Erythroblast (primary cell): Measurements from ENCODE around the gene GALR1.
"Not testable (repeated sequence)": the region's sequence is repeated elsewhere in the genome, so short reads cannot be mapped to it uniquely, and the experiment has no call there.

ENCODE experiments used
- DNase-seq, 2 experiments: peaks; one replicate each; lab custom pipeline; 2025; lab: John Stamatoyannopoulos, UW
- GATA1 ChIP-seq: IDR thresholded peaks from 2 replicates; pipeline ENCODE4 v1.6.1; 2011; ENCODE audit warnings: low read depth, mild to moderate bottlenecking, control low read depth, low read length, moderate library complexity
- POLR2A ChIP-seq: IDR thresholded peaks from 2 replicates; pipeline ENCODE4 v1.6.1; 2011; ENCODE audit warnings: mild to moderate bottlenecking, low read length

GALR1 gene

GRCh38 chr18:77262643-77263465 lies 13.2 kb downstream of the GALR1 start:
- no peak for TF ChIP-seq GATA1
- TF ChIP-seq POLR2A: no peak
- DNase-seq: no peak

- no peak for DNase-seq
- TF ChIP-seq POLR2A (no peak), GATA1 (no peak)
Observed at GRCh38 chr18:77263466-77263763, 13.8 kb downstream of the GALR1 start.

GRCh38 chr18:77267969-77268368 lies 18.3 kb downstream of the GALR1 start:
- DNase-seq: no peak
- TF ChIP-seq POLR2A: no peak
- TF ChIP-seq GATA1: no peak

DNA sequence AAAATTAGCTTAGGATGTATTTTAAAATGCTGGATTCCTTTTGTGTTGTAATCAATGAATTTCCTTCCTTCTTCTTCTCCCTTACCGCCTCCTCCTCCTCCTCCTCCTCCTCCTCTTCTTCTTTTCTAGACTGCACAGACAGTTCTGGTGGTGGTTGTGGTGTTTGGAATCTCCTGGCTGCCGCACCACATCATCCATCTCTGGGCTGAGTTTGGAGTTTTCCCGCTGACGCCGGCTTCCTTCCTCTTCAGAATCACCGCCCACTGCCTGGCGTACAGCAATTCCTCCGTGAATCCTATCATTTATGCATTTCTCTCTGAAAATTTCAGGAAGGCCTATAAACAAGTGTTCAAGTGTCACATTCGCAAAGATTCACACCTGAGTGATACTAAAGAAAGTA lies 18.8 kb downstream of the GALR1 start:
- DNase-seq: no peak
- TF ChIP-seq GATA1 (no peak), POLR2A (no peak)

- TF ChIP-seq POLR2A (no peak), GATA1 (no peak)
- DNase-seq: no peak
Observed at GRCh38 chr18:77271576-77272481, 22.2 kb downstream of the GALR1 start.

DNA sequence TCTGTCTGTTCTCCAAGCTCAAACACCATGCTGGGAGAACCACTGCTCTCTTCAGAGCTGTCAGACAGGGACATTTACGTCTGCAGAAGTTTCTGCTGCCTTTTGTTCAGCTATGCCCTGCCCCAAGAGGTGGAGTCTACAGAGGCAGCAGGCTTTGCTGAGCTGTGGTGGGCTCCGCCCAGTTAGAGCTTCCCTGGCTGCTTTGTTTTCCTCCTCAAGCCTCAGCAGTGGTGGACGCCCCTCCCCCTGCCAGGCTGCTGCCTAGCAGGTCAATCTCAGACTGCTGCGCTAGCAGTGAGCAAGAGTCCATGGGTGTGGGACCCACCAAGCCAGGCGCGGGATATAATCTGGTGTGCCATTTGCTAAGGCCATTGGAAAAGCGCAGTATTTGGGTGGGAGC lies 41.2 kb downstream of the GALR1 start:
- not testable (repeated sequence) for DNase-seq

DNA sequence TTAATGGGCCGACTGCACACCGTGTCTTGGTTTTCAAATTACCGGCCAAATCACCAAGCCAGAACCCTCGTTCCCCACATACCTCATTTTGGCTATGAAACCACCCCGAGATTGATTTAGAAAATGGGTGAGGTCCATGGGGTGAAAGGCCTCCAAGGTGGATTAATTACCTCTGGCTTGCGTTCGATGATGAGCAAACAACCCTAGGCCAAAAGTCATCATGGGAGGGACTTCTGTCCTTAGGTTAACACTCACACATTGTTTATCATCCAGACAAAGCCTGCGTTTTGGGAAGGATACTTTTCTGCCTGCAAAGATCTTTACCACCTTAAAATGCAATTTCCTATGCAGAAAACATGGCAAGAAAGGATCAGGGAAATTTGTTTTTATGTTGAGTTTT lies 48.5 kb downstream of the GALR1 start:
- TF ChIP-seq POLR2A: no peak
- no peak for TF ChIP-seq GATA1
- DNase-seq: no peak

DNA sequence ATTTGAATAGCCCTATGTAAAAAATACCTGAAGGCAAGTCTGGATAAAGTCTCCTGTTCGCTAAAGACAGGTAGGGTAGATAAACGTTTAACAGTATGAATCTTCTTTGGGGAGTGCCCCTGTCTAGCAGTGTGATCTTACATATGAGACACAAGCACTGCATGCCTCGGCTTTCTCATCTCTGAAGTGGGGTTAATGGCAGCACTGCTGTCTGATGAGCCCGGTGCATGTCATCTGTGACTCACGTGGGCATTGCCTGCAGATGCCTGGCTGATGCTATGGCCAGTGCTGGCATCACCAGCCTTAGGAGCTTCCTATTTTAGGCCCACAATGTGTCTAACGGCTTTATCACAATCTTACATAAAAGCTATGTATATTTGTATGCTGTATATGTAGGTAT lies 50.1 kb downstream of the GALR1 start:
- DNase-seq: no peak
- TF ChIP-seq GATA1 (no peak), POLR2A (no peak)

- TF ChIP-seq GATA1 (no peak), POLR2A (no peak)
Observed at GRCh38 chr18:77300579-77300978, 50.9 kb downstream of the GALR1 start.

GRCh38 chr18:77304268-77304667 lies 54.6 kb downstream of the GALR1 start:
- no peak for TF ChIP-seq POLR2A
- no peak for DNase-seq

More at GRCh38 chr18:77300579-77300978, 50.9 kb downstream of the GALR1 start:
- DNase-seq: no peak

GRCh38 chr18:77305676-77306075 lies 56.0 kb downstream of the GALR1 start:
- DNase-seq: no peak
- TF ChIP-seq GATA1 (no peak), POLR2A (no peak)

DNA sequence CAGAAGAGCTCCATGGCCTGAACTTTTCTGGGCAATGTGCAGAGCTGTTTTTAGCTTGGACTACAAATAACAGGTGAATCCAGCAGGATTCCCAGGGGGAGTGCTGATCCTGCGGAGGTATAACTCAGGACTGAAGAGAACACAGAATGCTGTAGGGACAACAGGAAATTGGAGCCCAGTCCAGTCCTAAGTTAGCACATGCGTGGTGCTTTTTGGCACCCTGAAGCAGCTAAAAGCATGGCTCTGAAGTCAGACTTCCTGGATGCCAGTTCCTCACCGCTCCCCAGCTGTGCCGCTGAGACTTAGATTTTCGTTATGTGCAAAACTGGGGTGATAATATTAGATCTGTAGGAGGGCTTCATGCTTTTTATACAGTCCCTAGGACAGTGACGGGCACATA lies 58.6 kb downstream of the GALR1 start:
- DNase-seq: no peak
- TF ChIP-seq GATA1: no peak
- no peak for TF ChIP-seq POLR2A

DNA sequence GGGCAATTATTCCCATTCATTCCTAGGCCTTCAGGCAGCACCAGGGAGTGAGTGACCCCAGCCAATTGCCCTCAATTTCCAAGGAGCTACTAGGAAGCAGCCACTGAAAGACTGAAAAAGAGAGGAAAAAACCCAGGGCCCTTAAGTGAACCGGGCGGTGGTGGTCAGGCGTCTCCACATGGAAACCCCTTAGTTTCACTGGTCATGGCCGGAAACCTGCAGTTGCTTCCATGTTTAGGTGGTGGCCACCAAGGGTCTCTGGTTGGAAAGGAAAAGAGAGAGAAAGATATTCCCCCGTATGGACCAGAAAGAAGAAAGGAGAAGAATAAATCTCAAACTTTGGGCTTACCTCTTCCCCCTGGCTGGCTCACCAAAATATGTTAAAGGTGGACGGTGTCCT lies 64.9 kb downstream of the GALR1 start:
- DNase-seq: no peak
- no peak for TF ChIP-seq POLR2A
- TF ChIP-seq GATA1: no peak

GRCh38 chr18:77314952-77315351 lies 65.3 kb downstream of the GALR1 start:
- DNase-seq: no peak
- TF ChIP-seq GATA1 (no peak), POLR2A (no peak)
